Measurements from ENCODE around the gene RPTOR. TPM values are rescaled to one million over a fixed set of nuclear protein-coding genes. Genes with fewer than 3 reads are reported as not detected.
A peak's percentile ranks its signal among the peaks of the same experiment; 100 is the strongest.

RPTOR gene
- total RNA-seq, 1 experiment from 2014 or later: 27.0 TPM

DNA sequence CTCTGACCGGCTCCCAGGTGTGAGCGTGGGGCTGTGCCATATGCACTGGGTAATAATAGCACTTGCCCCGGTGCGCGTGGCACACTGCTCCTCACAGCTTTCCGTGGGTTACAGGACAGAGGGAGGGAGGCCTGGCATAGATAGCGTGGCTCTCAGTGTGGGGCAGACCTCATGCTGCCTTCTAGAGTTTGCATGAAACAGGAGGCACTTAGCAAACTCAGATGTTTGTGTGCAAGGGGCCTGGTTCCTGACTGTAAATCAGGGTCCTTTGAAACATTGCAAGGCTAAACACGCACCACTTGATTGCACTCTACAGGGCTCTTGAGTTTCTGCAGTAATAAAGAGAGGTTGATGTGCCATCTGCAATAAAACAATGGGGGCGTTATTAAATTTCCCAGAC, 101.7 kb downstream of the RPTOR start:
- no peaks in the 10 kb centered on the region for H3K9me3 ChIP-seq (replicated peaks)
- H3K36me3 ChIP-seq: peaks cover 10% of the 10 kb centered on the region; the same call in 1 of the 2 replicates
- peaks cover 45% of the 10 kb centered on the region for H3K4me1 ChIP-seq (replicated peaks)
- H3K27ac ChIP-seq: no peak overlapping the region
- H3K4me3 ChIP-seq: no peak overlapping the region
- no peaks in the 10 kb centered on the region for H3K27me3 ChIP-seq (replicated peaks)
- DNase-seq (ENCODE audit: low read depth in 1 of 2, low spot score in 2 of 2): no peak

DNA sequence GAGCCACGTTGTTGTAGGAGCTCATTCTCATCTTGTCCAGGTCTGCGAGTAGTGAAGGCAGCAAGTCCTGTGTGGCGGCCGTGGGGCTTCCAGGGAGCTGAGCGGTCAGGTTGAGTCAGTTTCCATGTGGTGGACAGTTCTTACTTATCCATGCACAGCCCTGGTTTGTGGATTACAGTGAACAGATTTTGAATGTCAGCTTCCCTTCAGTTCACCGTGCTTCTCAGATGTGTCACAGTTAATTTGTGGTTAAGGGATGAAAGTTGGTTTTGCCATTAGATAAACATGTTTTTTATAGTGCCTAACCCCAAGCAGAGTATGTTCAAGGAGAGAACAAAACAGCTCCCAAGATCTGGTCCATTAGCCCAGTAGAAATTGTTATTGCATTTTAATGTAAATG, 103.1 kb downstream of the RPTOR start:
- Histone ChIP-seq H3K36me3 (peaks cover 10% of the 10 kb centered on the region; the same call in 1 of the 2 replicates), H3K9me3 (replicated peaks) (no peaks in the 10 kb centered on the region), H3K27me3 (replicated peaks) (no peaks in the 10 kb centered on the region), H3K27ac (no peak overlapping the region), H3K4me3 (no peak overlapping the region), H3K4me1 (replicated peaks) (peaks cover 45% of the 10 kb centered on the region)
- DNase-seq (ENCODE audit: low read depth in 1 of 2, low spot score in 2 of 2): peak; percentile 86 to 90

- Histone ChIP-seq H3K36me3 (peaks cover 5% of the 10 kb centered on the region; the same call in 1 of the 2 replicates), H3K4me1 (replicated peaks) (peaks cover 45% of the 10 kb centered on the region), H3K27ac (no peak overlapping the region), H3K27me3 (replicated peaks) (no peaks in the 10 kb centered on the region), H3K9me3 (replicated peaks) (no peaks in the 10 kb centered on the region; the same call in 1 of the 2 replicates), H3K4me3 (no peak overlapping the region)
- no peak for DNase-seq (ENCODE audit: low read depth in 1 of 2, low spot score in 2 of 2)
These were observed 104.6 kb downstream of the RPTOR start for GRCh38 chr17:80649200-80649644.

- peaks cover 45% of the 10 kb centered on the region for H3K4me1 ChIP-seq (replicated peaks)
- H3K4me3 ChIP-seq: no peak overlapping the region
- DNase-seq (ENCODE audit: low read depth in 1 of 2, low spot score in 2 of 2): peak in 1 of 2 experiments; percentile 44
- H3K27ac ChIP-seq: no peak overlapping the region
- H3K36me3 ChIP-seq: peaks cover 5% of the 10 kb centered on the region; the same call in 1 of the 2 replicates
- no peaks in the 10 kb centered on the region for H3K27me3 ChIP-seq (replicated peaks)
- H3K9me3 ChIP-seq (replicated peaks): no peaks in the 10 kb centered on the region; the same call in 1 of the 2 replicates
These were observed 105.2 kb downstream of the RPTOR start for GRCh38 chr17:80649672-80650330.

DNA sequence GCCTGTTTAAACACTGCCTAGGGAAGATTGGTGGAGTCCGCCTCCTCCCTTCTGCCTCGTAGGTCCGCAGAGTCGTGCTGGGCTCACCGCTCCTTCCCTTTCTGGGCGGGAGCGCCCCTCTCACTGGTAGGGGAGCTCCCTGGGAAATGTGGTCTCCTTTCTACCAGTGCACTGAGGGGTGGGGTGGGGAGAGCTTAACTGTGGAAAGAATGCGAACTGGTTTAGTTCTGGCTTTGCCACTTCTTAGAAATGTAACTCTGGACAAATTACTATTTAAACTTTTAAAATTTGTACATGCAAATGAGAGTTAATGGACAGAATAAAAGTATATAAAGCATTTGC, 105.7 kb downstream of the RPTOR start:
- Histone ChIP-seq H3K27ac (no peak overlapping the region), H3K36me3 (peaks cover 5% of the 10 kb centered on the region; the same call in 1 of the 2 replicates), H3K4me3 (no peak overlapping the region), H3K9me3 (replicated peaks) (no peaks in the 10 kb centered on the region; the same call in 1 of the 2 replicates), H3K4me1 (replicated peaks) (peaks cover 45% of the 10 kb centered on the region), H3K27me3 (replicated peaks) (no peaks in the 10 kb centered on the region)
- DNase-seq (ENCODE audit: low read depth in 1 of 2, low spot score in 2 of 2): no peak

DNA sequence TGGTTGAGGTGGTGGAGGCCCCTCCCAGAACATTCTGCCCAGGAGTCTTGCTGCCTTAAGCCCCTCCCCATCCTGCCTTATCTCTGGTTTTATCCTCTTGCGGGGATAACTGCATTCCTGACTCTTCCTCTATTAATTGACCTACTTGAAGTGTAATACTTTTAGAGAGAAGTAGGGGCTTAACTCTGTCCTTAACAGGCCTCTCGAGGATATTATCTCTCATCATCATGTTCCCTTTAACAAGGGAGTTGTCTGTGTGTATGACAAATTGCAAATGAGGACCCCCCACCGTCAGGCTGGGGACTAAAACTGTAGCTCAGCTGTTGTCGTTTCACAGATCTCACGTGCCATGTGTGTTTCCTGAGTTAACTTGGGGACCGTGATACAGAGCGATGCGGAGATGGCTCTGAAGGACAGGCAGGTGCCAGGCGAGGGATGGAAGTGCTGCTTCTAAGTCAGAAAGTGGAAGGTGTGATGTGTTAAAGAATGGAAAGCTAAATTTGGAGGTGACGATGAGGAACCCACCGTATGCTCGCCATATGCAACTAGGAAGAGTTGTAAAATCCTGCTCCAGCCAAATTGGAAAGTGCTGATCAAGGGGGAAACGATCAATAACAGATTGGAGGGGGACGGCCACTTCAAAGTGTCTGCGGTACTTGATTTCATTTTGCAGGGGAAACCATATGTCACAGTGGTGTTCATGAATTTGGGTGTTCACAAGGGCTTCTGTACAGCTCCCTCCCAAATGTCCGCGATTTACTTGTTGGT, 106.3 kb downstream of the RPTOR start:
- no peaks in the 10 kb centered on the region; the same call in none of the 2 replicates for H3K9me3 ChIP-seq (replicated peaks)
- no peak overlapping the region for H3K4me3 ChIP-seq
- no peak for DNase-seq (ENCODE audit: low read depth in 1 of 2, low spot score in 2 of 2)
- peaks cover 5% of the 10 kb centered on the region; the same call in 1 of the 2 replicates for H3K36me3 ChIP-seq
- H3K27ac ChIP-seq: no peak overlapping the region
- no peaks in the 10 kb centered on the region for H3K27me3 ChIP-seq (replicated peaks)
- peaks cover 39% of the 10 kb centered on the region for H3K4me1 ChIP-seq (replicated peaks)

GRCh38 chr17:80652756-80653330, 108.2 kb downstream of the RPTOR start:
- no peaks in the 10 kb centered on the region for H3K27me3 ChIP-seq (replicated peaks)
- peaks cover 4% of the 10 kb centered on the region for H3K9me3 ChIP-seq (replicated peaks)
- peaks cover 25% of the 10 kb centered on the region for H3K4me1 ChIP-seq (replicated peaks)
- DNase-seq (ENCODE audit: low read depth in 1 of 2, low spot score in 2 of 2): no peak
- peaks cover 5% of the 10 kb centered on the region; the same call in 1 of the 2 replicates for H3K36me3 ChIP-seq
- H3K4me3 ChIP-seq: no peak overlapping the region
- H3K27ac ChIP-seq: no peak overlapping the region

- DNase-seq (ENCODE audit: low read depth in 1 of 2, low spot score in 2 of 2): no peak
- peaks cover 4% of the 10 kb centered on the region for H3K9me3 ChIP-seq (replicated peaks)
- no peak overlapping the region for H3K4me3 ChIP-seq
These were observed 109.2 kb downstream of the RPTOR start for GRCh38 chr17:80653856-80654255.

GRCh38 chr17:80655608-80656007, 111.0 kb downstream of the RPTOR start:
- Histone ChIP-seq H3K36me3 (no peaks in the 10 kb centered on the region), H3K4me3 (no peak overlapping the region), H3K27me3 (replicated peaks) (no peaks in the 10 kb centered on the region), H3K4me1 (replicated peaks) (no peaks in the 10 kb centered on the region), H3K9me3 (replicated peaks) (peaks cover 4% of the 10 kb centered on the region), H3K27ac (no peak overlapping the region)
- DNase-seq (ENCODE audit: low read depth in 1 of 2, low spot score in 2 of 2): no peak

More at GRCh38 chr17:80653856-80654255, 109.2 kb downstream of the RPTOR start:
- H3K27me3 ChIP-seq (replicated peaks): no peaks in the 10 kb centered on the region
- peaks cover 14% of the 10 kb centered on the region for H3K4me1 ChIP-seq (replicated peaks)
- peaks cover 5% of the 10 kb centered on the region; the same call in 1 of the 2 replicates for H3K36me3 ChIP-seq
- no peak overlapping the region for H3K27ac ChIP-seq

DNA sequence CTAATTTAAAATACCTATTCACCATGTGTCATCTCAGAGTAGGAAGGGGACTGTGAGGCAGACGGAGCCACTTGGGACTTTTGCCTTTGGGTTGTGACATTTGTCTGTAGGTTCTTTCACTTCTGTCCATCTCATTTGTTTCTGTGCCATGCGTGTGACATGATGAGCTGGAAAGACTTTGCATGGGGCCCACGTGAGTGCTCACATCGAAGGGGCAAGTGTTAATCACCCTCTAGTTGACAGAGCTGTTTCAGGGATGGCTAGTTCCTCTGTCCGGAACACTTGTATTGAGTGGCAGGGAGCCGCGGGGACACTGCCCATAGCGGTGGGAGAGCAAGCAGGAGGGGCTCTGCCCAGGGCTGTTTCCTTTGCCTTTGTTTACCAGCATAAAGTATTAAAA, 112.0 kb downstream of the RPTOR start:
- DNase-seq (ENCODE audit: low read depth in 1 of 2, low spot score in 2 of 2): no peak

DNA sequence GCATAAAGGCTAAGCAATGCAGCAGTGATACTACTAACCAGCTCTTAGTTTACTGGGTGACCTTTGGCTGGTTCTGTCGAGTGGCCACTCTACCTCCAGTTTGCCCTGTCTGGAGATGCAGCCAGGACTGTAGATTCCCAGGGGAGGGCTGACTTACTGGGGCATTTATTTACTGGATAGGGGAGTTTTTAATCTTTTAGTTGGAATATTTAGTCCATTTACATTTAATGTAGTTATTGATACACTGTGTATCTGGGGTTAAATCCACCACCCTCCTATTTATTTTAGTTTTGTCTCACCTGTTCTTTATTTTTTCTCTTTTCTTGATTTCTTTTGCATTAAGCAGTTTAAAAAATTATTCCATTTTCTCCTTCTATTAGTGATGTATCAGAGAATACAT, 112.9 kb downstream of the RPTOR start:
- no peak overlapping the region for H3K27ac ChIP-seq

More for the DNA sequence above, 112.0 kb downstream of the RPTOR start:
- Histone ChIP-seq H3K9me3 (replicated peaks) (peaks cover 4% of the 10 kb centered on the region), H3K4me1 (replicated peaks) (no peaks in the 10 kb centered on the region), H3K36me3 (no peaks in the 10 kb centered on the region), H3K27ac (no peak overlapping the region), H3K4me3 (no peak overlapping the region), H3K27me3 (replicated peaks) (no peaks in the 10 kb centered on the region)

DNA sequence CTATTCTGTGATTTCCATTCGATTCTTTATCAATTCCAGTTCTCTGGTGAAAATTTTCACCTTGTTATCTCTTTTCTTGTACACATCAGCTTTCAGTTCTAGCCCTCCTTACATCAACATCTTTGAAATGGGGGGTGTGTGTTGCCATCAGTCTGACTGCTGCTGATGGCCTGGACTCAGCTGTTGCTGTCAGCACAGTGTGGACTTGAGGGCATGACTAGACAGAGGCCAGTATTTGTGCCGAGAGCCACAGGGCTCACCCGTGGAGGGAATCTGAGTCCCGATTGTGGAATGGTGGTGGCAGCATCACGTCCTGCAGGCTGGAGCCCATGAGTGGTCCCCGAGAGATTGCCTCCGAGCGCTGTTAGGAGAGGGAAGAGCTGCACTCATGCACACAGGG, 114.2 kb downstream of the RPTOR start:
- DNase-seq (ENCODE audit: low read depth in 1 of 2, low spot score in 2 of 2): no peak
- Histone ChIP-seq H3K36me3 (no peaks in the 10 kb centered on the region), H3K27ac (no peak overlapping the region), H3K4me1 (replicated peaks) (no peaks in the 10 kb centered on the region), H3K9me3 (replicated peaks) (peaks cover 4% of the 10 kb centered on the region), H3K4me3 (no peak overlapping the region), H3K27me3 (replicated peaks) (no peaks in the 10 kb centered on the region)

More for the DNA sequence above, 112.9 kb downstream of the RPTOR start:
- Histone ChIP-seq H3K4me3 (no peak overlapping the region), H3K4me1 (replicated peaks) (no peaks in the 10 kb centered on the region), H3K36me3 (no peaks in the 10 kb centered on the region), H3K27me3 (replicated peaks) (no peaks in the 10 kb centered on the region), H3K9me3 (replicated peaks) (peaks cover 4% of the 10 kb centered on the region)
- no peak for DNase-seq (ENCODE audit: low read depth in 1 of 2, low spot score in 2 of 2)

DNA sequence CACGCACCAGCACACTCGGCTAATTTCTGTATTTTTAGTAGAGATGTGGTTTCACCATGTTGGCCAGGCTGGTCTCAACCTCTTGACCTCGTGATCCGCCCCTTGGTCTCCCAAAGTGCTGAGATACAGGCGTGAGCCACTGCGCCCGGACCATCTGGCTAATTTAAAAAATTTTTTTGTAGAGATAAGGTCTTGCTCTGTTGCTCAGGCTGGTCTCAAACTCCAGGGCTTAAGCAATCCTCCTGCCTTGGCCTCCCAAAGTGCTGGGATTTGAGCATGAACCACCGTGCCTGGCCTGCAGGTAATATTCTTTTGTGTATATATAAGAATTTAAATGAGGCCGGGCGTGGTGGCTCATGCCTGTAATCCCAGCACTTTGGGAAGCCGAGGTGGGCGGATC, 115.0 kb downstream of the RPTOR start:
- Histone ChIP-seq H3K27me3 (replicated peaks) (no peaks in the 10 kb centered on the region), H3K27ac (no peak overlapping the region), H3K4me3 (no peak overlapping the region), H3K36me3 (no peaks in the 10 kb centered on the region), H3K4me1 (replicated peaks) (no peaks in the 10 kb centered on the region), H3K9me3 (replicated peaks) (peaks cover 4% of the 10 kb centered on the region; the same call in 1 of the 2 replicates)
- no peak for DNase-seq (ENCODE audit: low read depth in 1 of 2, low spot score in 2 of 2)

Measured in SJSA1 (cell line).